ENCODE measurements around the gene FBXL15. TPM values are rescaled to one million over a fixed set of nuclear protein-coding genes. Genes with fewer than 3 reads are reported as not detected.

The FBXL15 gene
- 6.3 TPM for total RNA-seq

DNA sequence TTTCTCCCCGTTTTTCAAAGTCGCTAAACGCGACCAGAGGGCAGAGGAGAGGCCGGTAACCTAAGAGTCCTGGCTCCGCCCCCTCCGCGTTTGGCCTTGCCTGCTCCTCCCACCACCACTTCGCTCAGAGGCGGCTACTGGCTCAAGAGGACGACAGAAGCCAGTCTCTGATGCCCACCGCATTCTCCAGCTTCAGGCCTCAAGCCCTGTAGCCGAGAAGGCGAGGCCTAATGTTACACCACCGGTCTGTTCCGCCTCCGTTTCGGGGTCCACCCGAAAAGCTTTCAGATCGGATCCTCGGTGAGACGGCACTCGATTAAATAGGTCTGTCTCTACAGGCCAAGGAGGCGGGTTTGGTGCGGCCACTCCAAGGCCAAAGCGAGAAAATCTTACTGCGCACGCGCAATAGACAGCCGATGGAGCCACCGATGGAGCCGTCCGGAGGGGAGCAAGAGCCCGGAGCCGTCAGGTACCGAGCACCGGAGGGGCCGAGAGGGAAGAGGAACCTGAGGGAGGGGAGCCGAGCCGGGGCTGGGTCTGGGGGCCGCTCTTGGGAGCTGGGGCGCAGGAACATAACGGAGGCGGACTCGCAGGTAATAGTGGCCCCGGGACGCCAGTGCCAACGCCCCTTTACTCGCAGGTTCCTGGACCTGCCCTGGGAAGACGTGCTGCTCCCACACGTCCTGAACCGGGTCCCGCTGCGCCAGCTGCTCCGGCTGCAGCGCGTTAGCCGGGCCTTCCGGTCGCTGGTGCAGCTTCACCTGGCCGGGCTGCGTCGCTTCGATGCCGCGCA, at the start of gene FBXL15:
TSS of gene FBXL15 (plus strand) at position 123 of the 793 bp plus-strand sequence. CDS start at position 417, 294 bp downstream.
- peak; percentile 99 for DNase-seq

GRCh38 chr10:102371295-102371694, 49.3 kb upstream of the FBXL15 start:
- no peak for DNase-seq

DNA sequence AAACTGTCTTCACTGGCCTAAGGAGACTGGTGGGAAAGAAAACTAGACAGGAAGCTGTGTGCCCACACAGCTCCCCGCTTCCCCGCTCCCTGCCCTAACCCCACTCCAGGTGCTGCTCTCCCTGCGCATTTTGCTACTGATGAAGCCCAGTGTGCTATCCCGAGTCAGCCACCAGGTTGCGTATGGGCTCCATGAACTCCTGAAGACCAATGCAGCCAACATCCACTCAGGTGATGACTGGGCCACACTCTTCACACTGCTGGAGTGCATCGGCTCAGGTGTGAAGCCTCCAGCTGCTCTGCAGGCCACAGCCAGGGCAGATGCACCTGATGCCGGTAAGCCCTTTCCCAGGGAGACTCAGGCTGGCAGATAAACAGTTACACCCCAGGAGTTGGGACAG, 45.4 kb upstream of the FBXL15 start:
- DNase-seq, result no peak

DNA sequence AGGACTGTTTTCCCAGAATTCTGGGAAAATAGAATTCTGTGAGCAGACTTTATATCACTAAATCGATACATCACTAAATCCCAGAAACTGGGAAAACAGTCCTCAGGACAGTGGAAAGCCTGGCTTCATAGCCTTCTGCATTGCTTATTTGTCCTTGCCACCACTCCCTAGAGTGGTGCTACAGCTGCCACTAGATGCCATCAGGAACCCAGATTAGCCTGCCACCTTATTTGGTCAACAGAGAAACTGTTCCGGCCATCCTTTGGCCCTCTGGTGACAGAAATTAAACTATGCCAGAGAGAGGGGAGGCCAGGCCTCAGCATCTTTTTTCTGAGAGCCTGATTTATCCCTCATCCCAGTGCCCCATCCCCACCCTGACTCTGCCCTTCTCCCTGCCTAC, 44.8 kb upstream of the FBXL15 start:
- no peak for DNase-seq

GRCh38 chr10:102376901-102377300, 43.7 kb upstream of the FBXL15 start:
- no peak for DNase-seq

DNA sequence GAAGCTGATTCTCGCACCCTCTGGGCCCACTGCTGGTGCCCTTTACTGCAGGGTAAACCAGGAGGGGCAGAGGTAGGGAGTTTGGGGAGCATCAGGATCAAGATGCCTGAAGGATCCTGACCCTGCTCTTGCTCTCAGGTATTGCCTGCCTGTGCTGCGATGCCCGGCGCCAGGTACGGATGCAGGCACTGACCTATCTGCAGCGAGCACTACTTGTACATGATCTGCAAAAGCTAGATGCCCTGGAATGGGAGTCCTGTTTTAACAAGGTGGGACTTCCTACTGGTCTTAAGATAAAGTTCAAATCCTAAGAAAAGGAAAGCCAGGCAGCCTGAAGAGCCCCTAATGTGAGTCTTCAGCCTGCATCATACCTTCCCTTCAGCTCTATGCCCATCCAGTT, 41.3 kb upstream of the FBXL15 start:
- DNase-seq, result no peak

DNA sequence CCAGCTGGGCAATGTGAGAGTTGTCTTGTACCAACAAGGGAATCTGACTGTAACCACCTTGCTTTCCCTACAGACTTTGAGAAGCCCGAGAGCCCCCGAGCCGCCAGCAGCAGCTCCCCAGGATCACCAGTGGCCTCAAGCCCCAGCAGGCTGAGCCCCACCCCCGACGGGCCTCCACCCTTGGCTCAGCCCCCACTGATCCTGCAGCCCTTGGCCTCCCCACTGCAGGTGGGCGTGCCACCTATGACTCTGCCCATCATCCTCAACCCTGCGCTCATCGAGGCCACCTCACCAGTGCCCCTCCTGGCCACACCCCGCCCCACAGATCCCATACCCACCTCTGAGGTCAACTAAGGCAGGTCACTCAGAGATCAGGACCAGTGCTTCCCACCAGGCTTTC, 38.7 kb upstream of the FBXL15 start:
- DNase-seq, result no peak

DNA sequence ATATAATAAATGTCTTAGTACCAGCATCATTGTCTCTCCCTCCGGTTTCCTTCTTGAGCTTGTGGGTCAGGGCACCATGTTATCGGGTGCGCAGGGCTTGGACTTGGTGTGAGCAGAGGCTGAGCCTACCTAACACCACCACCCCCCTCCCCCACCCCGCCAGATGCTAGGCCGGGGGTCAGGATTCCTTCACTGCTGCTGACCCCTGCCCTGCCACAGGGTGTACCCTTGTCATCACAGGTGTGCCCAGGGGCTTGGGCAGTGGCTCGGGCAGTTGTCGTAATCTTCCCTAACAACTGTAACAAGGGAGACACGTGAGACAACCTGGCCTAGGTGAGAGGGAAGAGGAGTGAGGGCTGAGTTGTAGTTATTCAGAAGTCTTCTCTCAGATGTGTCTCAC, 37.8 kb upstream of the FBXL15 start:
- DNase-seq, result no peak

DNA sequence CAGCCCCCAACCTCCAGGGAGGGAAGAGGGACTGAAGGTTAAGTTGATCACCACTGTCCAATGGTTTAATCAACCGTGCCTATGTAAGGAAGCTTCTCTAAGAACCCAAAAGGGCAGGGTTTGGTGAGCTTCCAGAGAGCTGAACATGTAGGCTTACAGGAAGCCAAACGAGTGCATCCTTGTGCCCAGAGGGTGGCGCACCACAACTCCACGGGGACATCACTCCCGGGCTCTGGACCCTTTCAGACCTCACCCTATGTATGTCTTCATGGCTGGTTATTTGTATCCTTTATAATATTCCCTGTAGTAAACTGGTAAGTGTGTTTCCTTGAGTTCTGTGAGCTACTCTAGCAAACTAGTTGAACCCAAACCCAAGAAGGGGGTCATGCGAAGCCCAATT, 36.6 kb upstream of the FBXL15 start:
- no peak for DNase-seq

- no peak for DNase-seq
Observed at GRCh38 chr10:102384606-102385429, 35.8 kb upstream of the FBXL15 start.

DNA sequence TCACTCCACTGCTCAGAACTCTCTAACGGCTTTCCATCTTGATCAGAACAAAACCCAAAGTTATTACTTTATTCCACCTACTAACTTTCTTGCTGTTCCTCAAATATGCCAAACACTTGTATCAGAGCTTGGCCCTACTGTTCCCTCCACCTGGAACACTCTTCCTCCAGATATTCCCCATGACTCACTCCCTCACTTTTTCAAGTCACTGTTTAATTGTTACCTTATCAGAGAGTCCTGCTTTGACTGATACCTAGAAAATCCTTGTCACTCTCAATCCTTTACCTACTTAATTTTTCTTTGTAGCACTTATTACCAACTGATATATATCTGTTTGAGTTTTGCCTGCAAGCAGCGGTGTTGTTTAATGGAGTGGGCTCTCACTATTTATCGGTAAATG, 30.7 kb upstream of the FBXL15 start:
- no peak for DNase-seq

- no peak for DNase-seq
Observed at GRCh38 chr10:102392306-102392705, 28.3 kb upstream of the FBXL15 start.

DNA sequence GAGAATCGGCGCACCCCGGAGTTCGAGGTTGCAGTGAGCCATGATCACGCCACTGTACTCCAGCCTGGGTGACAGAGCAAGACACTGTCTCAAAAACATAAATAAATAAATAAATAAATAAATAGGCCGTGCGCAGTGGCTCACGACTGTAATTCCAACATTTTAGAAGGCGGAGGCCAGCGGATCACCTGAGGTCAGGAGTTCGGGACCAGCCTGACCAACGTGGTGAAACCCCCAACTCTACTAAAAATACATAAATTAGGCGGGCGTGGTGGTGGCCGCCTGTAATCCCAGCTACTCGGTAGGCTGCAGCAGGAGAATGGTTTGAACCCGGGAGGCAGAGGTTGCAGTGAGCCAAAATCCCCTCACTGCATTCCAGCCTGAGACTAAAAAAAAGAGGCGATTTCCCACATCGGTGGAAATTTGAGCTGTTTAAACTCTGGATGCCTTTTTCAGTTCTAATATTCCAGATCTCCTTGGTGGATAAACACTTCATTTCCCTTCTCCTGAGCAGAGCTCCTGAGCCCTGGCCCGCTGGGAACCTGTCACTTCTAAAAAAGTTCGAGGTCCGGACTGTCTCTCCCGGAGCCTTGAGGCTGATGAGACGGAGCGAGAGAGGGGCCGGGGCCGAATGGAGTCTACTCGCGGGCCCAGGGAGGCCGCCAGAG, 27.1 kb upstream of the FBXL15 start:
- no peak for DNase-seq

DNA sequence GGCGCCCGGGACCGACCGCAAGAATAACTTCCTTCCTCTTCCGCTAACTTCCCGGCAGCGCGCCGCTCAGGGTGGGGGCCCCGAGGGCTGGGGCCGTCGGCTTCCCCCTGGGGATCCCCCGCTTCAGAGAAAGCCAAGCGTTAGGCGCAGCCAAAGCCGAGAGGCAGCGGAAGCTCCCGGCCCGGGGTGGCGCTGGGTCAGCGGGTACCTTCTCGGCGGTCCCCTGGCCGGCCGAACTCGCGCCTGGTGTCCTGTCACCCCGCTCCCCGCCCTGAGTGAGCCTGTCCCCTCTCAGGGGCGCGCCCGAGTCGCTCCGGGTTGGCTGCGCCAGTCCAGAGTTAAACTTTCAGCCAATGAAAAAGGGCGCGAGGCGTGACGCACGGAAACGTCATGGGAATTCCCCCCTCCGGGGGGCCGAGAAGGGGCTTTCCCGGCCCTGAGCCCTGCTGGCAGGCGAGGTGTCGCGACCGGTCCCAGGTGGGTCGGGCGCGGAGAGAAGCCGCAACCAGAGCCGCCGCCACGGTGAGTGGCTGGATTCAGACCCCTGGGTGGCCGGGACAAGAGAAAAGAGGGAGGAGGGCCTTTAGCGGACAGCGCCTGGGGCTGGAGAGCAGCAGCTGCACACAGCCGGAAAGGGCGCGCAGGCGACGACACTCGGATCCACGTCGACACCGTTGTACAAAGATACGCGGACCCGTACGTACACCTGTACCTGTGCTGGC, 26.4 kb upstream of the FBXL15 start:
- DNase-seq, result peak; percentile 96

GRCh38 chr10:102394801-102395399, 25.7 kb upstream of the FBXL15 start:
- DNase-seq, result peak; percentile 56

GRCh38 chr10:102395400-102396316, 25.0 kb upstream of the FBXL15 start, which contains the start of gene NFKB2:
Gene NFKB2, plus strand, starts transcription at chr10:102395705. Its CDS starts 255 bp downstream, at chr10:102395960.
- peak; percentile 95 for DNase-seq

GRCh38 chr10:102396317-102396650, 24.4 kb upstream of the FBXL15 start:
- DNase-seq, result no peak

- no peak for DNase-seq
Observed at GRCh38 chr10:102396730-102397151, 23.9 kb upstream of the FBXL15 start.

- DNase-seq, result no peak
Observed at GRCh38 chr10:102397222-102398171, 23.1 kb upstream of the FBXL15 start.
